ENCODE data around the gene SEMA3D.

The SEMA3D gene

GRCh38 chr7:85019778-85020177 is 167.1 kb downstream of the SEMA3D start:
- no peak for TF ChIP-seq CTCF (IDR thresholded peaks at IDR 0.05)
- H3K4me3 Mint-ChIP-seq, result no peak overlapping the region

GRCh38 chr7:85019176-85019575 is 167.7 kb downstream of the SEMA3D start:
- Mint-ChIP-seq H3K4me3 (no peak overlapping the region), H3K4me1 (peaks cover 13% of the 10 kb centered on the region), H3K27ac (no peak overlapping the region), H3K36me3 (ENCODE audit: low read depth) (peaks cover 13% of the 10 kb centered on the region), H3K9me3 (no peaks in the 10 kb centered on the region), H3K27me3 (ENCODE audit: low read depth, poor library complexity) (no peaks in the 10 kb centered on the region)
- no peak for TF ChIP-seq CTCF (IDR thresholded peaks at IDR 0.05)
- DNase-seq, result no peak

More at GRCh38 chr7:85019778-85020177, 167.1 kb downstream of the SEMA3D start:
- peaks cover 13% of the 10 kb centered on the region for H3K36me3 Mint-ChIP-seq (ENCODE audit: low read depth)
- H3K9me3 Mint-ChIP-seq, result no peaks in the 10 kb centered on the region
- no peak overlapping the region for H3K27ac Mint-ChIP-seq
- no peaks in the 10 kb centered on the region for H3K27me3 Mint-ChIP-seq (ENCODE audit: low read depth, poor library complexity)
- no peak for DNase-seq
- peaks cover 13% of the 10 kb centered on the region for H3K4me1 Mint-ChIP-seq

- Mint-ChIP-seq H3K36me3 (ENCODE audit: low read depth) (peaks cover 13% of the 10 kb centered on the region), H3K4me3 (no peak overlapping the region), H3K9me3 (no peaks in the 10 kb centered on the region), H3K27ac (no peak overlapping the region), H3K4me1 (peaks cover 16% of the 10 kb centered on the region), H3K27me3 (ENCODE audit: low read depth, poor library complexity) (no peaks in the 10 kb centered on the region)
- DNase-seq, result no peak
- TF ChIP-seq CTCF (IDR thresholded peaks at IDR 0.05), result no peak
These were observed 168.4 kb downstream of the SEMA3D start for GRCh38 chr7:85018498-85018897.

GRCh38 chr7:85016286-85016685 is 170.6 kb downstream of the SEMA3D start:
- Mint-ChIP-seq H3K27me3 (ENCODE audit: low read depth, poor library complexity) (no peaks in the 10 kb centered on the region), H3K9me3 (no peaks in the 10 kb centered on the region), H3K27ac (no peak overlapping the region), H3K4me3 (no peak overlapping the region), H3K4me1 (peaks cover 18% of the 10 kb centered on the region), H3K36me3 (ENCODE audit: low read depth) (peaks cover 23% of the 10 kb centered on the region)
- DNase-seq, result no peak
- TF ChIP-seq CTCF (IDR thresholded peaks at IDR 0.05), result no peak

GRCh38 chr7:85014936-85015660 is 171.8 kb downstream of the SEMA3D start:
- H3K4me1 Mint-ChIP-seq, result peaks cover 15% of the 10 kb centered on the region
- TF ChIP-seq CTCF (IDR thresholded peaks at IDR 0.05), result peak; percentile 26
- no peaks in the 10 kb centered on the region for H3K9me3 Mint-ChIP-seq
- no peaks in the 10 kb centered on the region for H3K27me3 Mint-ChIP-seq (ENCODE audit: low read depth, poor library complexity)
- no peak for DNase-seq
- H3K4me3 Mint-ChIP-seq, result no peak overlapping the region
- H3K36me3 Mint-ChIP-seq (ENCODE audit: low read depth), result peaks cover 34% of the 10 kb centered on the region
- H3K27ac Mint-ChIP-seq, result no peak overlapping the region

GRCh38 chr7:85011127-85011526 is 175.7 kb downstream of the SEMA3D start:
- no peak for TF ChIP-seq CTCF (IDR thresholded peaks at IDR 0.05)
- no peaks in the 10 kb centered on the region for H3K9me3 Mint-ChIP-seq
- no peak overlapping the region for H3K27ac Mint-ChIP-seq
- H3K27me3 Mint-ChIP-seq (ENCODE audit: low read depth, poor library complexity), result no peaks in the 10 kb centered on the region
- H3K36me3 Mint-ChIP-seq (ENCODE audit: low read depth), result peaks cover 39% of the 10 kb centered on the region
- peaks cover 4% of the 10 kb centered on the region for H3K4me1 Mint-ChIP-seq
- no peak for DNase-seq
- H3K4me3 Mint-ChIP-seq, result no peak overlapping the region
